ENCODE measurements around the gene SPATA2.

GRCh38 chr20:49905415-49906091 is 9.8 kb downstream of the SPATA2 start:
- TF ChIP-seq MYC (IDR thresholded peaks at IDR 0.05; ENCODE audit: low read depth, low read length), result no peak
- no peak for TF ChIP-seq POLR2A (IDR thresholded peaks at IDR 0.05; ENCODE audit: low read depth, low read length)

Data from endothelial cell of umbilical vein (primary cell).